ENCODE measurements around the gene CAMK1. TPM values are rescaled to one million over a fixed set of nuclear protein-coding genes. Genes with fewer than 3 reads are reported as not detected.

CAMK1 gene
- total and polyA plus RNA-seq, 3 experiments from 2014 or later = 2.9 to 27.4 (median 27.0) TPM

DNA sequence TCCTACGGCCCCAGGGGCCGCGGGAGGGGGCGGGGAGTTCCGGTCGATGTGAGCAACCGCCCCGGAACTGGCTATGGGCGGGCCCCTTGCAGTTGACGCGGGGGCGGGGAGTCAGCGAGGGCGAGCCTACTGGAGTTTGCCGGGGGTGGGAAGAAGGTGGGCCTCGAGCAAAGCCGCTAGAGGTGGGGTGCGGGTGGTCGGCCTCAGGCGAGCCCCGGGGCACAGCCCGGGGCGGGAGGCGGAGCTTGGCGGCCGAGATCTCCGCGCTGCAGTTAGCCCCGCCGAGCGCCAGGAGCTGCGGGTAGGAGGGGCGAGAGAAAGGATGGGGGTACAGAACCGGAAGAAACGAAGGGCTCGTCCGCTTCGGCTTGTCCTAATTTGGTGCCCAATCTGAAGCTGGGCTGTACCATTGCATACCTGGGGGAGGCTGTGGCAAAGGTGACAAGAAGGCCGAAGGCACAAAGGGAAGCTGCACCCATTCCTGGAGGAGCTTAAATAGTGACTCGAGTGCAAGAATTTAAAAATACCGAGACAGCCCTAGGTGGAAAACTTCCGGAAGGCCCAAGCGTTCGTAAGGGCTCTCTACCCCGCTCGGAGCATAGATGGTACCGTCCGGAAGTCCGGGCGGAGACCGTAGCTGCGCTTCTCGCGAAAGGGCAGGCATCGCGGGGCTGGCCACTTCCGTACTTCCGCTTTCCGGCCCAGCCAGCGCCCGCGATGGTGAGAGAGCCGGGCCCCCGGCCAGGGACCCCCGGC is 22.8 kb upstream of the CAMK1 start, which contains the start of the genes ARPC4 and TADA3:
TSS of gene ARPC4 (plus strand) at position 678 of the 756 bp plus-strand sequence. CDS start at position 718, 40 bp downstream.
TSS of gene TADA3 (minus strand) at position 69 of the 756 bp plus-strand sequence. CDS start 1,007 bp downstream, outside the sequence.
- ChIA-PET CTCF (interaction anchor here (0.7 to 1.2 kb wide), 14 partner anchors 9 to 528 kb away, joined by 3 to 8 read pairs (median 4); partner anchors contain the start of genes CRELD1, OGG1, SEC13 and TTLL3), POLR2A (interaction anchor here (0.5 to 3.0 kb wide), 20 partner anchors 11 to 455 kb away, joined by 3 to 37 read pairs (median 5); partner anchors contain the start of genes BRPF1, CAMK1, CRELD1 and JAGN1)
- no peaks in the 10 kb centered on the region for H3K9me3 ChIP-seq (ENCODE audit: low read length)
- Mint-ChIP-seq H3K9me3 (no peaks in the 10 kb centered on the region), H3K4me3 (peak within 1 kb of the TSS; percentile 95 to 99 (median 97)), H3K4me1 (peaks cover 54 to 78% (median 66%) of the 10 kb centered on the region in 3 donors), H3K27me3 (peaks cover 0 to 1% of the 10 kb centered on the region in 2 donors), H3K36me3 (peaks cover 10 to 66% (median 18%) of the 10 kb centered on the region in 3 donors), H3K27ac (peak within 1 kb of the TSS; percentile 90 to 100 (median 99))
- H3K36me3 ChIP-seq (ENCODE audit: insufficient read depth, low read length) = peaks cover 24% of the 10 kb centered on the region
- DNase-seq = peak; percentile 87 to 96 (median 95)
- H3K4me3 ChIP-seq (ENCODE audit: low read length) = peak within 1 kb of the TSS; percentile 88
- H3K27me3 ChIP-seq (ENCODE audit: insufficient read depth, low read length, poor library complexity, severe bottlenecking) = no peaks in the 10 kb centered on the region
- peak within 1 kb of the TSS; percentile 97 for H3K27ac ChIP-seq (ENCODE audit: low read depth, low read length)
- H3K4me1 ChIP-seq (ENCODE audit: insufficient read depth, low read length) = peaks cover 56% of the 10 kb centered on the region

DNA sequence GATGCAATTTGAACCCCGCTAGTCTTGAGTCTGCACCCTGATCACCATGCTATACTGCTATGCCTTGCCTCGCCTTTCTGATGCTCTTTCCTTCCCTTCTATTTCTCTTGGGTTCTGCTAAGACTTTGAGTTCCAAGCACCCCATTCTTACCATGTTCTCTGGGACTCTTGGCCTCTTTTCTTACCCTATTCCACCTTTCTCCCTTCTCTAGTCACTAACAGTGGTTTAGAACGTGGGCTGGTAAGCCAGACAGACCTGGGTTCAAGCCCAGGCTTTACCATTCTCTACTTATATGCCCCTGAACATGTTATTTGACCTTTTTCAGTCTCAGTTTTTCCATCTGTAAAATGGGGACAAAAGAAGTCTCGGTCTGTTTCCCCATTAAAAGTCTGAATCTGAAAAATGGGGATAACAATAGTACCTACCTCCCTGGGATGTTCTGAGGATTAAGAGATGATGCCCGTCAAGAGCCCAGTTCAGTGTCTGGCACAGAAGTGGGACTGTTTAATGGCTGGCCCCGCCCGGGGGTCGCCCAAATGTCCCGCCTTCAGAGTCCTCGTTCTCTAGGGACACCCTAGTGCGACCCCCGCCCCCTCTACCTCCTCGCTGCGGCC is 22.1 kb upstream of the CAMK1 start:
- POLR2A ChIA-PET = interaction anchor here (0.5 to 3.0 kb wide), 12 partner anchors 10 to 456 kb away, joined by 3 to 37 read pairs (median 7); partner anchors contain the start of genes BRPF1, CRELD1, JAGN1 and MTMR14
- Histone ChIP-seq H3K27ac (ENCODE audit: low read depth, low read length) (peak overlapping the region; percentile 97), H3K4me3 (ENCODE audit: low read length) (peak overlapping the region; percentile 88), H3K4me1 (ENCODE audit: insufficient read depth, low read length) (peaks cover 63% of the 10 kb centered on the region), H3K27me3 (ENCODE audit: insufficient read depth, low read length, poor library complexity, severe bottlenecking) (no peaks in the 10 kb centered on the region), H3K36me3 (ENCODE audit: insufficient read depth, low read length) (peaks cover 25% of the 10 kb centered on the region), H3K9me3 (ENCODE audit: low read length) (no peaks in the 10 kb centered on the region)
- peak overlapping the region; percentile 90 to 100 (median 99) for H3K27ac Mint-ChIP-seq
- peaks cover 48 to 75% (median 64%) of the 10 kb centered on the region in 3 donors for H3K4me1 Mint-ChIP-seq
- CTCF ChIA-PET = interaction anchor here (0.8 to 1.2 kb wide), 11 partner anchors 10 to 141 kb away, joined by 3 to 8 read pairs (median 4); partner anchors contain the start of genes CRELD1, OGG1 and TTLL3
- H3K9me3 Mint-ChIP-seq = no peaks in the 10 kb centered on the region
- peaks cover 0 to 1% of the 10 kb centered on the region in 2 donors for H3K27me3 Mint-ChIP-seq
- no peak for DNase-seq
- H3K4me3 Mint-ChIP-seq = peak overlapping the region; percentile 95 to 99 (median 97)
- H3K36me3 Mint-ChIP-seq = peaks cover 12 to 66% (median 22%) of the 10 kb centered on the region in 3 donors

DNA sequence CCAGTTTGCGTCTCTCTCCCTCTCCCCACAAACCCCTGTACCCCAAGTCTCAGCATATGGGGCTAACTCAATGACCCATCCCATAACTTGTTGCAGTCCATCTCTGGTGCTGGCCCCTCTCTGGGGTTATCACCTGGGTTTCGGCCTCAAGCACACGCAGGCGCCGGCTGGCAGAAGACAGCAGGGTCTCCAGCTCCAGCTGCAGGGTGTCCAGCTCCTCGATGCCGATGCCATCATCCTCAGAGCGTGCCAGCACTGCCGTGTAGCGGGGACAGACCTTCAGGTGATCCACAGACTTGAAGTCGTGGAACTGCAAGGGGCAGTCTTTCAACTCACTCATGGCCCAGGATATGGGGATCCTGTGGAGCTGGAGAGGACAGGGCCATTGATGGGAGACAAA is 21.4 kb upstream of the CAMK1 start:
- H3K27ac ChIP-seq (ENCODE audit: low read depth, low read length) = no peak overlapping the region
- Mint-ChIP-seq H3K9me3 (no peaks in the 10 kb centered on the region), H3K27ac (peak overlapping the region in 7 of 8 donors; percentile 90 to 100 (median 99))

DNA sequence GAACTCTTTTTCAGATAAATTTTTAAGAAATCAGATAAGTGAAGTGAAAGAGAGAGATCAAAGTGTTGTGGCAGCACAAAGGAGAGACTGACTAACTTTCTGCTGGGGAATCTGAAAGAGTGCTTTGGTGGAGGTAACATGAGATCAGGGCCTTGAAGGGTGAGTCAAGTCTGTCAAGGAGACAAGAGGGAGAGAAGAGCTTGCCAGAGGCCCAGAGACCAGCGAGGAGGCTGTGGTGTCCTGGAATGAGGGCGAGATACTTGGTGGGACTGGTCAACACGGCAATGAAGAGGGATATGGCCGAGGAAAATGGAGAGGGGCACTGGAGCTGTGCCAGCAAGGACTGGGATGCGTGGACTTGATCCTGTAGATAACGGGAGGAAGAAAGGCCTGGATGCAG is 18.0 kb upstream of the CAMK1 start:
- Mint-ChIP-seq H3K9me3 (no peaks in the 10 kb centered on the region), H3K4me1 (peaks cover 27 to 42% (median 33%) of the 10 kb centered on the region in 3 donors), H3K27ac (peak overlapping the region in 6 of 8 donors; percentile 3 to 79 (median 40)), H3K4me3 (peak overlapping the region in 1 of 7 donors; percentile 81), H3K27me3 (no peaks in the 10 kb centered on the region), H3K36me3 (peaks cover 13 to 74% (median 33%) of the 10 kb centered on the region in 3 donors)
- no peak for DNase-seq
- ChIA-PET POLR2A (no interaction called here), CTCF (no interaction called here)
- Histone ChIP-seq H3K9me3 (ENCODE audit: low read length) (no peaks in the 10 kb centered on the region), H3K4me3 (ENCODE audit: low read length) (no peak overlapping the region), H3K4me1 (ENCODE audit: insufficient read depth, low read length) (peaks cover 37% of the 10 kb centered on the region), H3K27me3 (ENCODE audit: insufficient read depth, low read length, poor library complexity, severe bottlenecking) (no peaks in the 10 kb centered on the region), H3K27ac (ENCODE audit: low read depth, low read length) (peak overlapping the region; percentile 10), H3K36me3 (ENCODE audit: insufficient read depth, low read length) (peaks cover 41% of the 10 kb centered on the region)

More for the DNA sequence above, 21.4 kb upstream of the CAMK1 start:
- no peaks in the 10 kb centered on the region for H3K9me3 ChIP-seq (ENCODE audit: low read length)
- Mint-ChIP-seq H3K4me1 (peaks cover 45 to 68% (median 57%) of the 10 kb centered on the region in 3 donors), H3K4me3 (peak overlapping the region; percentile 95 to 99 (median 97)), H3K36me3 (peaks cover 12 to 70% (median 29%) of the 10 kb centered on the region in 3 donors), H3K27me3 (peaks cover 0 to 1% of the 10 kb centered on the region in 2 donors)
- ChIA-PET CTCF (interaction anchor here (0.8 to 0.9 kb wide), 2 partner anchors 17 to 22 kb away, joined by 3 read pairs; no protein-coding TSS in a partner anchor), POLR2A (interaction anchor here (3.0 kb wide), 1 partner anchor 59 kb away, joined by 28 read pairs; the partner anchor contains the start of gene BRPF1)
- H3K4me3 ChIP-seq (ENCODE audit: low read length) = peak overlapping the region; percentile 88
- H3K27me3 ChIP-seq (ENCODE audit: insufficient read depth, low read length, poor library complexity, severe bottlenecking) = no peaks in the 10 kb centered on the region
- no peak for DNase-seq
- peaks cover 31% of the 10 kb centered on the region for H3K36me3 ChIP-seq (ENCODE audit: insufficient read depth, low read length)
- H3K4me1 ChIP-seq (ENCODE audit: insufficient read depth, low read length) = peaks cover 65% of the 10 kb centered on the region

DNA sequence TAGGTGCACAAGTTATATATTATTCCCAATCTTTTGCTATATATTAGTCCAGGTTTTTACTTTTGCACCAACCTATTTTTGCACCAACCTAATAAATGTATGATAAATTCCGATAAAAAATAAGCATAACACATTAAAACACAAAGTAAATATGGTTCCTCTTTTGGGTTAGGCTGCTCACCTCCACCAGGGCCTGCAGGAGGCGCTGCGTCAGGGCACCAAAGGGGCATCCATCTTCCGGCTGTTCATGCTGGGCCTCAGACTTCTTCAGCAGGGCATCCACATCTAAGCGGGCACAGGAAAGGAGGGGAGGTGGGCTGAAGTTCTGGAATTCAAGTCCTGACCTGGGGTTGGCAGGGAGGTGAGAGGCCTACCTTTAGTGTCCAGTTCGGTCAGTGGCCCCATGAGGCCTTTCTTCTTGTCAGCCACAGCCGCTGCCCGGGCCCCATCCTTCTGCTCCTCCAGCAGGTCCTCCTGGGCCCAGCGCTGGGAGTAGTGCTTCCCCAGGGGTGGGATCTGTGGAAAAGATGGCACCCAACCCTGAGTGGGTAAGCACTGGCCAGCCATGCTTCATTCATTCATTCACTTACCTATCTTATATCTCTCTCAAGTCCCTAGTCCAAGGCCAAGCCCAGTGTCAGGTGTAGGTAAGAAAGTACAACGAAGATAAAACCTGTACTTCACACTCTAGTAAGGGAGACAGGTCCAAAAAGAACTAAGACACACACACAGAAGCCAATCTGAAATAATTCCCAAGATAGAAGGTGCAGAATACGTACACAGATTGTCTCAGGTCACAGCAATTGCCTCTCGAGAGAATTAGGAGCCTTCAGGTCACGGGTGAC is 17.3 kb upstream of the CAMK1 start:
- H3K27ac Mint-ChIP-seq = peak overlapping the region in 5 of 8 donors; percentile 3 to 78 (median 17)

DNA sequence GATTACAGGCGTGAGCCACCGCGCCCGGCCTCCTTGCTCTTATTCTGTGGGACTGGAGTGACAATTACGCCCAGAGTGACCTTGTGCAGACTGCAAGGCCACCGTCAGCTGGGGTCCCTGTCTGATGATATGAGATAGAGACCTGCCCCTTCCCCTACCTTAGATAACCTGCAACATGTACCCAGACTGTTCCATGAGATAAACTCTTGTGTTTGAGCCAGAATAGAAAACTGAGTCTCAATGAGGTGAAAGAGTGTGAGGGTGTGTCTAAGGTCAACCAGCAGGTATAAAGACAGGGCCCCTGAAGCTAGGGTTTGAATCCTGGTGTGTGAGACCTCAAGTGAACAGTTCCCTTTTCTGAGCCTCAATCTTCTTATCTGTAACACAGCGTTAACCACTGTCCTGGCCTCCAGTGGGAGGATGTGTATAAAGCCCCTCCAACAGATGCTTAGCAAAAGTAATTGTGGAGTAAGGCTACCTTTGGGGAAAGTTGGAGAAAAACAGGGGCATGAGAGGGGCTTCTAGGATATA is 16.5 kb upstream of the CAMK1 start:
- peaks cover 23 to 40% (median 34%) of the 10 kb centered on the region in 3 donors for H3K4me1 Mint-ChIP-seq
- no peak for DNase-seq
- H3K36me3 Mint-ChIP-seq = peaks cover 13 to 81% (median 33%) of the 10 kb centered on the region in 3 donors
- no peaks in the 10 kb centered on the region for H3K9me3 Mint-ChIP-seq
- Histone ChIP-seq H3K4me1 (ENCODE audit: insufficient read depth, low read length) (peaks cover 37% of the 10 kb centered on the region), H3K9me3 (ENCODE audit: low read length) (no peaks in the 10 kb centered on the region), H3K36me3 (ENCODE audit: insufficient read depth, low read length) (peaks cover 41% of the 10 kb centered on the region), H3K27me3 (ENCODE audit: insufficient read depth, low read length, poor library complexity, severe bottlenecking) (no peaks in the 10 kb centered on the region), H3K27ac (ENCODE audit: low read depth, low read length) (peak overlapping the region; percentile 29), H3K4me3 (ENCODE audit: low read length) (no peak overlapping the region)
- no peaks in the 10 kb centered on the region for H3K27me3 Mint-ChIP-seq
- POLR2A ChIA-PET = no interaction called here
- H3K4me3 Mint-ChIP-seq = no peak overlapping the region
- CTCF ChIA-PET = no interaction called here
- H3K27ac Mint-ChIP-seq = peak overlapping the region in 3 of 8 donors; percentile 8 to 82 (median 17)

More for the DNA sequence above, 17.3 kb upstream of the CAMK1 start:
- H3K4me1 Mint-ChIP-seq = peaks cover 26 to 43% (median 36%) of the 10 kb centered on the region in 3 donors
- H3K4me3 ChIP-seq (ENCODE audit: low read length) = no peak overlapping the region
- ChIA-PET CTCF (no interaction called here), POLR2A (no interaction called here)
- peaks cover 41% of the 10 kb centered on the region for H3K36me3 ChIP-seq (ENCODE audit: insufficient read depth, low read length)
- DNase-seq = no peak
- no peaks in the 10 kb centered on the region for H3K9me3 Mint-ChIP-seq
- peaks cover 13 to 76% (median 33%) of the 10 kb centered on the region in 3 donors for H3K36me3 Mint-ChIP-seq
- no peaks in the 10 kb centered on the region for H3K9me3 ChIP-seq (ENCODE audit: low read length)
- no peaks in the 10 kb centered on the region for H3K27me3 ChIP-seq (ENCODE audit: insufficient read depth, low read length, poor library complexity, severe bottlenecking)
- no peaks in the 10 kb centered on the region for H3K27me3 Mint-ChIP-seq
- peak overlapping the region; percentile 10 for H3K27ac ChIP-seq (ENCODE audit: low read depth, low read length)
- H3K4me3 Mint-ChIP-seq = peak overlapping the region in 1 of 7 donors; percentile 81
- peaks cover 37% of the 10 kb centered on the region for H3K4me1 ChIP-seq (ENCODE audit: insufficient read depth, low read length)

DNA sequence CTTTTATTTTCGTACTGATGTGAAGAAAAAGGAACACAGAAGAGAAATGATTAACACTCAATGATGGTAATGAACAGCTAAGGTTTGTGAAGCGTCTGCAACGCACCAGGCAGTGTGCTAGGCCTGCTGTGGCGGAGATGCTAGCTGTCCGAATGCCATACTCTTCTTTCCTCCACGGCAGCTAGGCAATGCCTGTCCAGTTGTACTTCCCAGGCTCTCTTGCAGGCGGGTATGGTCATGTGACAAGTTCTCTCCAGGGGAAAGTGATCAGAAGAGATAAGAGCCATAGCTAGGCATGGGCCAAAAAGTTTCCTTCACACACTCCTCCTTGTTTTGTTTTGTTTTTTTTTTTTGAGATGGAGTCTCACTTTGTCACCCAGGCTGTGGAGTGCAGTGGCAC is 15.9 kb upstream of the CAMK1 start:
- peak overlapping the region; percentile 29 for H3K27ac ChIP-seq (ENCODE audit: low read depth, low read length)
- Mint-ChIP-seq H3K27me3 (no peaks in the 10 kb centered on the region), H3K9me3 (no peaks in the 10 kb centered on the region), H3K27ac (peak overlapping the region in 1 of 8 donors; percentile 46), H3K4me1 (peaks cover 22 to 40% (median 34%) of the 10 kb centered on the region in 3 donors), H3K4me3 (no peak overlapping the region), H3K36me3 (peaks cover 13 to 78% (median 33%) of the 10 kb centered on the region in 3 donors)
- H3K9me3 ChIP-seq (ENCODE audit: low read length) = no peaks in the 10 kb centered on the region
- no peaks in the 10 kb centered on the region for H3K27me3 ChIP-seq (ENCODE audit: insufficient read depth, low read length, poor library complexity, severe bottlenecking)
- peaks cover 37% of the 10 kb centered on the region for H3K4me1 ChIP-seq (ENCODE audit: insufficient read depth, low read length)
- H3K4me3 ChIP-seq (ENCODE audit: low read length) = no peak overlapping the region
- no peak for DNase-seq
- ChIA-PET CTCF (no interaction called here), POLR2A (interaction anchor here (0.7 kb wide), 1 partner anchor 343 kb away, joined by 4 read pairs; no protein-coding TSS in a partner anchor)
- peaks cover 41% of the 10 kb centered on the region for H3K36me3 ChIP-seq (ENCODE audit: insufficient read depth, low read length)

Measured in CD8-positive, alpha-beta memory T cell (primary cell).